Neural crest cell (in vitro differentiated cells): ENCODE results near the gene ACP7. TPM values are rescaled to one million over a fixed set of nuclear protein-coding genes. Genes with fewer than 3 reads are reported as not detected.
"Not testable (repeated sequence)": the region's sequence is repeated elsewhere in the genome, so short reads cannot be mapped to it uniquely, and the experiment has no call there.

Source experiments
- DNase-seq: peaks from one replicate; pipeline ENCODE4 v3.0.0; 2021; ENCODE audit warnings: low read depth, mixed read lengths, low spot score
- H3K27ac Mint-ChIP-seq: one replicate; pipeline ENCODE4 v1.8.0; 2021; ENCODE audit warnings: mild to moderate bottlenecking, mixed read lengths; ENCODE audit not compliant: unreplicated experiment
- H3K27me3 Mint-ChIP-seq: 2 replicates; pipeline ENCODE4 v1.8.0; 2021; ENCODE audit warnings: low read depth, mild to moderate bottlenecking, mixed read lengths
- H3K36me3 Mint-ChIP-seq: 2 replicates; pipeline ENCODE4 v1.8.0; 2021; ENCODE audit warnings: low read depth, mild to moderate bottlenecking, mixed read lengths
- H3K4me1 Mint-ChIP-seq: 2 replicates; pipeline ENCODE4 v1.8.0; 2021; ENCODE audit warnings: mixed read lengths
- H3K4me3 Mint-ChIP-seq: one replicate; pipeline ENCODE4 v1.8.0; 2021; ENCODE audit warnings: mild to moderate bottlenecking, mixed read lengths
- H3K9me3 Mint-ChIP-seq: 2 replicates; pipeline ENCODE4 v1.8.0; 2021; ENCODE audit warnings: mixed read lengths
- total RNA-seq: library from RNA; stranded (reverse); gene quantifications from 2 replicates; pipeline ENCODE4 v1.2.1, GENCODE V29; 2021
- TF ChIP-seq, protein P1 (sequence below): fragments of 200-600 bp; sonication (generic); conservative IDR thresholded peaks from 2 replicates; pipeline ENCODE4 v1.5.0; 2021; ENCODE audit warnings: antibody characterized with exemption, mild to moderate bottlenecking

The ACP7 gene
- total RNA-seq, 1 donor from 2014 or later: not detected

DNA sequence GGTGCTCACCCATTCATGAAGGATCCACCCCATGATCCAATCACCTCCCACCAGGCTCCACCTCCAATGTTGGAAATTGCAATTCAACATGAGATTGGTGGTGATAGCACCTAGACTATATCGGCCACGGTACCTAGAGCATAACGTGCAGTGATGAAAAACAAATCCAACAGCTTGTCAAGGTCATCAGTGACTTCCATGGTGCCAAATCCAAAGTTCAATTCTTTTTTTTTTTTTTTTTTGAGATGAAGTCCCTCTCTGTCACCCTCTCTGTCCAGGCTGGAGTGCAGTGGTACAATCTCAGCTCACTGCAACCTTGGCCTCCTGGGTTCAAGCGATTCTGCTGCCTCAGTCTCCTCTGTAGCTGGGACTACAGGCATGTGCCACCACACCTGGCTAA, 17.1 kb upstream of the ACP7 start:
- H3K9me3 Mint-ChIP-seq: no peaks in the 10 kb centered on the region
- H3K4me3 Mint-ChIP-seq: no peak overlapping the region
- H3K27me3 Mint-ChIP-seq: peaks cover 4% of the 10 kb centered on the region
- no peaks in the 10 kb centered on the region for H3K36me3 Mint-ChIP-seq
- TF ChIP-seq, protein P1, sequence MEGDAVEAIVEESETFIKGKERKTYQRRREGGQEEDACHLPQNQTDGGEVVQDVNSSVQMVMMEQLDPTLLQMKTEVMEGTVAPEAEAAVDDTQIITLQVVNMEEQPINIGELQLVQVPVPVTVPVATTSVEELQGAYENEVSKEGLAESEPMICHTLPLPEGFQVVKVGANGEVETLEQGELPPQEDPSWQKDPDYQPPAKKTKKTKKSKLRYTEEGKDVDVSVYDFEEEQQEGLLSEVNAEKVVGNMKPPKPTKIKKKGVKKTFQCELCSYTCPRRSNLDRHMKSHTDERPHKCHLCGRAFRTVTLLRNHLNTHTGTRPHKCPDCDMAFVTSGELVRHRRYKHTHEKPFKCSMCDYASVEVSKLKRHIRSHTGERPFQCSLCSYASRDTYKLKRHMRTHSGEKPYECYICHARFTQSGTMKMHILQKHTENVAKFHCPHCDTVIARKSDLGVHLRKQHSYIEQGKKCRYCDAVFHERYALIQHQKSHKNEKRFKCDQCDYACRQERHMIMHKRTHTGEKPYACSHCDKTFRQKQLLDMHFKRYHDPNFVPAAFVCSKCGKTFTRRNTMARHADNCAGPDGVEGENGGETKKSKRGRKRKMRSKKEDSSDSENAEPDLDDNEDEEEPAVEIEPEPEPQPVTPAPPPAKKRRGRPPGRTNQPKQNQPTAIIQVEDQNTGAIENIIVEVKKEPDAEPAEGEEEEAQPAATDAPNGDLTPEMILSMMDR: no peak
- H3K4me1 Mint-ChIP-seq: no peaks in the 10 kb centered on the region
- no peak for DNase-seq
- no peak overlapping the region for H3K27ac Mint-ChIP-seq

DNA sequence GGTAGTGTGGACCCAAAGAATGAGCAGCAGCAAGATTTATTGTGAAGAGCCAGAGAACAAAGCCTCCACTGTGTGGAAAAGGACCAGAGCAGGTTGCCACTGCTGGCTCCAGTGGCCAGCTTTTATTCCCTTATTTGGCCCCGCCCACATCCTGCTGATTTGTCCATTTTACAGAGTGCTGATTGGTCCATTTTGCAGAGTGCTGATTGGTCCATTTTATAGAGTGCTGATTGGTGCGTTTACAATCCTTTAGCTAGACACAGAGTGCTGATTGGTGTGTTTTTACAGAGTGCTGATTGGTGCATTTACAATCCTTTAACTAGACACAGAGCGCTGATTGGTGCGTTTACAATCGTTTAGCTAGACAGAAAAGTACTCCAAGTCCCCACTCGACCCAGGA, 15.9 kb upstream of the ACP7 start:
- not testable (repeated sequence) for H3K27ac Mint-ChIP-seq, H3K9me3 Mint-ChIP-seq, H3K27me3 Mint-ChIP-seq, H3K36me3 Mint-ChIP-seq, H3K4me3 Mint-ChIP-seq, H3K4me1 Mint-ChIP-seq, DNase-seq

- Mint-ChIP-seq H3K36me3 (no peaks in the 10 kb centered on the region), H3K27me3 (peaks cover 11% of the 10 kb centered on the region), H3K4me3 (no peak overlapping the region), H3K4me1 (no peaks in the 10 kb centered on the region), H3K27ac (no peak overlapping the region), H3K9me3 (no peaks in the 10 kb centered on the region)
- TF ChIP-seq, protein P1: no peak
- no peak for DNase-seq
These were observed 13.3 kb upstream of the ACP7 start for GRCh38 chr19:39070888-39071287.

- Mint-ChIP-seq H3K27me3 (peaks cover 31% of the 10 kb centered on the region), H3K4me1 (no peaks in the 10 kb centered on the region), H3K9me3 (no peaks in the 10 kb centered on the region), H3K27ac (no peak overlapping the region), H3K4me3 (no peak overlapping the region), H3K36me3 (no peaks in the 10 kb centered on the region)
- DNase-seq: no peak
- TF ChIP-seq, protein P1: no peak
These were observed 9.9 kb upstream of the ACP7 start for GRCh38 chr19:39074205-39074692.

DNA sequence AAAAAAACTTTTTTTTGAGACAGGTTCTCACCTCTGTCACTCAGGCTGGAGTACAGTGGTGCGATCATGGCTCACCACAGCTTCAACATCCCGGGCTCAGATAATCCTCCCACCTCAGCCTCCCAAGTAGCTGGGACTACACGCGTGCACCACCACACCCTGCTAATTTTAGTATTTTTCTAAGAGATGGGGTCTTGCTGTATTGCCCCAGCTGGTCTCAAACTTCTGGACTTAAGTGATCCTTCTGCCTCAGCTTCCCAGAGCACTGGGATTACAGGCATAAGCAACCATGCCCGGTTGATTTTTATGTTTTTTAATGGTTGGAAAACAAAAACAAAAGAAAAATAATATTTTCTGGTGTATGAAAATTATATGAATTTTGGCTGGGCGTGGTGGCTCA, 9.2 kb upstream of the ACP7 start:
- H3K4me1 Mint-ChIP-seq: no peaks in the 10 kb centered on the region
- H3K36me3 Mint-ChIP-seq: no peaks in the 10 kb centered on the region
- no peak overlapping the region for H3K4me3 Mint-ChIP-seq
- TF ChIP-seq, protein P1: no peak
- no peak overlapping the region for H3K27ac Mint-ChIP-seq
- no peak for DNase-seq
- H3K9me3 Mint-ChIP-seq: no peaks in the 10 kb centered on the region
- peaks cover 38% of the 10 kb centered on the region for H3K27me3 Mint-ChIP-seq

DNA sequence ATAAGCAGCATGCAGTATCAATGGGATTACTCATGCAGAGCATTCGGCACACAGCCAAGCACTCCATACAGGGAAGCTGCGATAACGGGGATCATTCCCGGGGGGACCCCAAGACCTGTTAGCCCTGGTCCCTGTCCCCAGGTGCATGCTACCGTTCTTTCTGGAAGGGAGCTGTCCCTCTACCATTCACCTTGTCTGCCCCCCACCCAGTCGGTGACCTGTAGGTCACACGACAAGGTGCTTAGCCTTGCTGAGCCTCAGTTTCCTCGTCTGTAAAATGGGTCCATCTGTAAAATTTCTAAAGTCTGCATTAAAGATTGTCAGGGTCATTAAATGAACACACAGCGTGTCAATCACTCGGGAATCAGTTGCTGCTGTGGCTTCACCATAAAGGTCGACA, 6.8 kb upstream of the ACP7 start:
- H3K27ac Mint-ChIP-seq: no peak overlapping the region
- TF ChIP-seq, protein P1: no peak
- no peaks in the 10 kb centered on the region for H3K9me3 Mint-ChIP-seq
- no peaks in the 10 kb centered on the region for H3K4me1 Mint-ChIP-seq
- H3K36me3 Mint-ChIP-seq: no peaks in the 10 kb centered on the region
- peaks cover 57% of the 10 kb centered on the region for H3K27me3 Mint-ChIP-seq
- no peak for DNase-seq
- H3K4me3 Mint-ChIP-seq: no peak overlapping the region
